SKM-1 (cell line): ENCODE data around the gene FKBP8.

Experiments used
- DNase-seq: peaks from one replicate; lab custom pipeline; 2025; ENCODE audit not compliant: unreplicated experiment; lab: John Stamatoyannopoulos, UW

The FKBP8 gene

DNA sequence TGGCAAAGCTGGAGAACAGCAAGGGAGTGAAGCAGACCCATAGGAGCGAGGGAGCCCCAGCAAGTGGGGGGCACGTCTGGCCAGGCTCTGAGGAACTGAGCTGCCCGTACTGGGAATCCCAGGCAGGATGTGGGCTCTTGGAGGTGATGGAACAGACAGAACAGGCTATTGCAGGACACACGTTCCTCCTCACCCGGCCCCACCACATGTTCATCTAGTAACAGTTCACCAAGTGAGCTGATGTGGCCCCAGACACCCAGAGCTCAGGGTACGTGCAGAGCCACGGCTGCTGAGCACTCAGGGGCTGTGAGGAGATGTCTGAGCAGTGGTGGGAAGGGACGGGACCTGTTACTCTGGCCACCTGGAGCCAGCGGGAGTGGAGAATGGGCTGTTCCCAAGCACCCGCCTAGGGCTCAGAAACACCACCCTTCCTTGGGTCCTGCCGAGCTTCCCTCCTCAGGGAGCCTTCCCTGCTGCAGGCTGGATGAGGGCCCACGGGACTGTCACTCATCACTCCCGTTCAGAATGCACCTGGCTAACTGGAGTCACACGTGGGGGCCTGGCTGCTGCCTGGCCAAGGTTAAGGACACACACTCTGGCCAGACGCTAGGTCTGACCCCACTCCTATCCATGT lies 39.9 kb downstream of the FKBP8 start:
- no peak for DNase-seq

DNA sequence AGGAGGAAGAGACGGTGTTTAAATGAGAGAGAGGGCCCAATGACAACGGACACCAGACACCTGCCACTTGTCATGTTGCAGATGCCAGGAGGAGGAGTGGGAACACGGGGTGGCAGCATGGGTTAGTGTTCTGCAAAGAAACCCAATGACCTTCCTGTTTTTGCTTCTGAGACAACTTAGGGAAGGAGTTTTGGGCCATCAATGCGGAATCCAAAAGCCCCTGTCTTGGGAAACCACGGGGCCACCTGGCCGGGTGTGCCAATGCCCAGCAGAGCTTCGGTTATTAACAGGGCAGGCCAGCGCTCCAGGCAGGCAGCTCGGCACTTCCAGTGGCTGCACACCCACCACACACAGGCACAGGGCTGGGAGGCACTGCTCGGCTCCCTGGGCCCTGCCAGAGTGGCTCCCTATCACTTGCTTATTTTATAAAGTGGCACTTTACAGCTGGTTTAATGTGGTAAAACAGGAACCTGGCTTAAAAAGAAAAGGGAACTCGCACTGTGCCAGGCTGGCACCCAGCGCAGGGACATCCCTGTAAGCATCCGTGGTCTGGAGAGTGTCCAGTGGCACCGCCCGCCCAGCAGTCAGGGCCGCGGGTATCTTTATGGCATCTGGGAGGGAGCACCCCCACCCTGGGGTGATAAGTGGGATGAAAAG lies 40.6 kb downstream of the FKBP8 start:
- peak; percentile 16 for DNase-seq

- no peak for DNase-seq
Measured at GRCh38 chr19:18502246-18502637, 41.1 kb downstream of the FKBP8 start.

DNA sequence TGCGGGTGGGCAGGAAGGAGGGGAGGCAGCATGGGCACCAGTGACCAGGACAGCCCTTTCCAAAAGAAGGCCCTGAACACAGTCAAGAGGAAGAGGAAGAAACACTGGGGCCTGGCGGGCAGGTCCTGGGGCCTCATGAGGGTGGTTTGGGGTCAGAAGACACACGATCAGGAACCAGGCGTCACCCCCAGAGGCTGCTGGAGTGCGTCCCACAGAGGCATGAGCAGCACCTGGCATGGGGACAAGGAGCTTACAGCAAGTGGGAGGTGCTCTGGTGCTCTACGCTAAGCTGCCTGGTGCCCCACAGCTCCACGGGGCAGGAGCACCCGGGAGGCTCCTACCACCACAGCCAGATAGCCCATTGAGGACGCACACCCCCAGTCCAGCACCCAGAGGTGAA lies 41.5 kb downstream of the FKBP8 start:
- no peak for DNase-seq

DNA sequence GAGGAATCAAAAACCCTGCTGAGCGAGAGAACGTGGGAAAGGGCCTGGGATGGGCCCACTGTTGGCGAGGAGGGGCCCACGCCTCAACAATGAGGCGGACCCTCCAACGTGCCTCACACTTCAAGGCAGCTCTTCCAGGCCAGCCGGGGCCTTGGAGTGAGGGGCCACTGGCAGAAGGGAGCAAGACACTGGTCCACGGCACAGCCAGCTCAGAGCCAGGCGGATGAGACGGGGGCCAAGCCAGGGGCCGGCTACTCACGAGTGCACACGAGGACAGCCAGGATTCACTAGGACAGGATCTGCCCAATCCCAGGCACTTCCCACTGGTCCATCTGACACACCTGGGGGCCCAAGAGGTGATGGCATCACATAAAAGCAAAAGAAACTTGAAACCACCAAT lies 42.0 kb downstream of the FKBP8 start:
- DNase-seq = no peak

DNA sequence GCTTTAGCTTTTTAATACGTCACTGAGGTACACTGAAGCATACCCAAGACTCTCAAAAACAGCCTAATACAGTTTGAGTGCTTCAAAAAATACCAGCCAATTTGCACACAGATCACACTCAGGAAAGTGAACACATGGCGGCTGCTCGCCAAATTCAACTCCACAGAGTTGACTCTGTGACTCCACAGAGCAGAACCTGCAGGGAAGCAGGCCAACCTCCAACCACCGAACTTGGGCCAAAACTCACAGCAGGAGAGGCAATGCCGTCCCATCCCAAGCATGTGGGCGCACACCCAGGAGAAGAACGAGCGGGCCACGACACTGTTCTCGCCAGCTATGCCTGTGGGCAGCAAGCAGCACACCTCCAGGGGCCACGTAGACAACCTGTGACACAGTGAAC lies 42.6 kb downstream of the FKBP8 start:
- DNase-seq = no peak

DNA sequence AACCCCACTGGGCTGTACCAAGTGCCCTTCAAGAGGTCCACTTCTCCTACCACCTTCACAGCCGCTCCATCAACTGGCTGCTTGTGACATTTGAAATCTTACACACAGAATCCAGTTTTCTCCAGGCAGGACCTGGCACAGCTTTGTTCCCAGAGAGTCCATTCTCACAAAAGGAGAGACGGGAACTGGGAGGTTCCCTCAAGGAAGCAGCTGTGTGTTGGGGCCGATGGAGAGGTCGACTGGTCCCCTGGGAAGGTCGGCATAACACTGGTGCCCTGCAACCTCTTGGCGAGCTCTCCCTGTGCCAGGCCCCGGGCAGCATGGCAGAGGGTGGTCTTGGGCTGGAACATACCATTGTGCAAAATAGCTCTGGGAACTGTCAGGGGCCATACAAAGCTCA lies 43.0 kb downstream of the FKBP8 start:
- no peak for DNase-seq

- no peak for DNase-seq
Measured at GRCh38 chr19:18499055-18499775, 44.2 kb downstream of the FKBP8 start.

DNA sequence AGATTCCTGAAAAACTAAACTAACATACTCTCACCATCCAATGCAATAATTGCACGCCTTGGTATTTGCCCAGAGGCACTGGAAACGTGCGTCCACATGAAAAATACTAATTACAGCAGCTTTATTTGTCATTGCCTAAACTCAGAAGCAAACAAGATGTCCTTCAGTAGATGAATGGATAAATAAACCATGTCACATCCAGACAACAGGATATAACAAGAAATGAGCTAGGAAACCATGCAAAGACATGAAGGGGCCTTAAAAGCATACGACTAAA lies 46.5 kb downstream of the FKBP8 start:
- no peak for DNase-seq

DNA sequence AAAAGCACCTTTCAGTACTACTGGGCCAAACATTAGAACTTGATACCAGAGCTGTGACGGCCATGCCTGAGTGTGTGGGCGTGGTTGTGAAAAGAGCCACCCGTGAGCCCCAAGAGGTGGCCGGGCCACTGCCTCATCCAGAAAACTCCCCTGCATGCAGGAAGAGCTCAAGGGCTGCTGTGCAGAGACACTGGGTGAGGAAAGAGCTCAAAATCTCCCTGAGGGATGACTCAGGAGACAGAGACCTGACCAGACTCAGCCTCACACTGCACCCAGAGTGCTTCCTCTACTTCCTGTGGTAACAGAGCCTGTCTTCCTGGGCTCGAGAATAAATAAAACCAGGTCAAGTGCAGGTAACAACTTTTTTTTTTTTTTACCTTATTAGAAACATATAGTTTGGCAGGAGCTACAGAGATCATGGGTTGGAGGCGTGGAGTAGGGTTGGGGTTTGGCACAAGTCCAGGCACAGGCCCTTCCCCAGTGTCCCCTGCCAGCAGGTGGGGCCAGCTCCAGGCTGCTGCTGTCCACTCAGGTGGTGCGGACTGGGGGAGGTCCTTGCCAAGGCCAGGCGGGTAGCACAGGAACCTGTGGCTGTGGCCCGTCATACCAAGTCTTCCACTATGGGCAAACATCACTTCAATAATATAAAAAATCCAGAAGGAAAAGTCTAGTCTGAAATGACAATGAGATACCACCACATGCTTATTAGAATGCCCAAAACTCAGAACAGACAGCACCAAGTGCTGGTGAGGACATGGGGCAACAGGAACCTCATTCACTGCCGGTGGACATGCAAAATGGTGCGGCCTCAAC lies 47.0 kb downstream of the FKBP8 start:
- peak; percentile 79 for DNase-seq

GRCh38 chr19:18495204-18495911 lies 48.0 kb downstream of the FKBP8 start:
- DNase-seq = no peak

- no peak for DNase-seq
Measured at GRCh38 chr19:18494267-18494607, 49.1 kb downstream of the FKBP8 start.

DNA sequence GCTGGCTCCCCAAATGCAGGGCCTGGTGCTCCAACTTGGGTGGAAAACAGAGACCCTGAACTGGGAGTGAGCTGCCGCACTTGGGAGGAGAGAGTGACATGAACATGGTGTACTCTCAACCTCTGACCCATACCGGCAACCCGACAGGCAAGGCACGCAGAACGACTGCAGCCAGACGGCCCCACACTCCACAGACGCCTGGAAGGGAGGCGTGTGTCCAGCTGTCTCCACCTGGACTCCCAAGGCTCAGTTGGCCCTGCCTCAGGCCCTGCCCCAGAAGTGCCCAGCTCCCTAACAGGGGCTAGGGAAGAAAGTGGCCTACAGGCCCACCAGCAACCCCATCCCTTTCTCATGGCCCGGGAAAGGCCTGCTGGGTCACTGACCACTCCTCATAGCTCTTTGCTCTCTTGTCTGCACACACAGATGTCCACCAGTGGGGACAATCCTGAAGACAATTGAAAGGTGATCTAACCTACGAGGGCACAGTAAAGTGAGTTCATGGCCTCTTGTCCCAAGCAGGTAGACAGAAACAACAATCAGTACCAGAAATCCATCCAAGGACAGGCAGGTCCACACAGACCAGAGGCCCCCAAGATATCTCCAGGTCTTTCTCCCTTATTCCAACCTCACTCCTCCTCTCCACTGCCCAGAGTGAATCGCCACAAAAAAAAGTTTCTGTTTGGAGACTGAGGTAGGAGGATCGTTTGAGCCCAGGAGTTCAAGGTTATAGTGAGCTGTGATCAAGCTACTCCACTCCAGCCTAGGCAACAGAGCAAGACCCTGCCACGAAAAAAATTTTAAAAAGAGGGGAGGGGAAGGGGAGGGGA lies 49.7 kb downstream of the FKBP8 start:
- DNase-seq = no peak

GRCh38 chr19:18491995-18492953 lies 51.1 kb downstream of the FKBP8 start:
- DNase-seq = no peak

DNA sequence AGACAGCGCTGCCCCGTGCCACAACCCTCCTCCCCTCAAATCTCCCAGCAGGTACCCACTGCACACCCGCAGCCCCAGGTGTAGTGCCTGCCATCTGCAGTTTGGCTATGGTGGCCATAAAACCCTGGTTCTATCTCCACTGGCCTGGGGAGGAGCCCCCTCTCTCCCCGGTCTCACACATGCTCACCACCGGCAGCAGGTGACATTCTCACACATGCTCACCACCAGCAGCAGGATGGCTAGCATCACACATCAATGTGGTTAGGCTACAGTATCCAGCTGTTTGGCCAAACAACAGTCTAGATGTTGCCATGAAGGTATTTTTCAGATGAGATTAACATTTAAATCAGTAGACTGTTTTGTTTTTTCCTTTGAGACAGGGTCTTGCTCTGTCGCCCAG lies 52.6 kb downstream of the FKBP8 start:
- no peak for DNase-seq

DNA sequence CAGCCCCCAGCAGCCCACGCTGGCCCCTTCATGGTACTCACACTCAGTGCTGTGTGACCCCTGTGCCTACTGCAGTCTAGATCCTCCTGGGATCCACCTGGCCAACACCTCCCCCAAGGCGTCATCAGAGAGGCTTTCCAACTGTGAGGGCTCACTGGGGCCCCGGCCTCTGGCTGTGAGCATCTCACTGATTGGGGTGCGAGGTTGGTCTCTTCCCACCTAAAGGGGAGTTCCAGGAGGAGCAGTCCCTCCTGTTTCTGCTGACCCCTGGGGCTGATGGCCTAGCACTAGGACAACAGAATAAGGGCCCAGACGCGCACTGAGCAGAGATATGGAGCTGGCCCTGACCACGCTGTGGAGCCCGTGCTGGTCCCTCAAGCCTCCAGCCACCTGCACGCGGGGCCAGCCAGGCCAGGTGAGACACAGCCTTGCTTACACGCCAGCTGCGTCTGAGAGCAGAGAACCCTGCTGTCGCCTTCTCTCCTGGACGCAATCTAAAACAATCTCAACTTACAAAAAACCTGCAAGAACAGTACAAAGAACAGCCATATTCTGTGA lies 53.7 kb downstream of the FKBP8 start:
- DNase-seq = no peak

DNA sequence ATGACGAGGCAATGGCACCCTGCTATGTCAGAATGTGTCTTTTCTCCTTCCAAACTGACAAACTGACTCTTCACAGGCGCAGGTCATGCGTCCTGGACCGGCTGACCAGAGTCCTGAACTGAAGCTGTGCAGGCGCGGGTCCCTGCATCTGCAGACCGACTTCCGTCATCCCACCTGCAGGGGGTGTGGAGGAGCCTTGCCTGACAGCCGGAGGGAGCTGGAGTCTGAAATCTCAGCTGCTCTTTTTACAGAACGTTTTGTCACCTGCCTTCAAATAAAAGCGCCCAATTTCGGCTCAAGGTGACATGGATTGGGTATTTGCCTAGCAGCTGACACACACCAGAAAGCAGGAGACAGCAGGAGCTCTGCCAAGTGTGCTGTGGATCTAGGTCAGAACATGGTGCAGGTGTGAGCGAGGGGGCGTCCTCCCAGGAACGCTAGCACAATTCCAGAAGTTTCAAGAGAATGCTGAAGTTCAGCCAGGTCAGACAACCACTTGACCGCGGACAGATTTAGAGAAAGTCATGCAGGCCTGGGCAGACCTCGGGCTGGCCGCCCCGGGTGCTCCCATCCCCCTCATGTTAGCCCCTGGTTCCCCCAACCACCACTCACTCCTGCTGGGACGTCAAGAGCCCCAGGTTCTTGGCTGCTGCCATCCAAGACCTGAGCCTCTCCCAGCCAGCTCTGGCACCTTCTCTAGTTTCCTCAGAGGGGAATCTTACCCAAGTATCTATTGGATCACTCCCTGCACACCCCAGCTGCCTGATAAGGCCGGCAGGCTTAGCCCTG lies 54.3 kb downstream of the FKBP8 start:
- DNase-seq = no peak

DNA sequence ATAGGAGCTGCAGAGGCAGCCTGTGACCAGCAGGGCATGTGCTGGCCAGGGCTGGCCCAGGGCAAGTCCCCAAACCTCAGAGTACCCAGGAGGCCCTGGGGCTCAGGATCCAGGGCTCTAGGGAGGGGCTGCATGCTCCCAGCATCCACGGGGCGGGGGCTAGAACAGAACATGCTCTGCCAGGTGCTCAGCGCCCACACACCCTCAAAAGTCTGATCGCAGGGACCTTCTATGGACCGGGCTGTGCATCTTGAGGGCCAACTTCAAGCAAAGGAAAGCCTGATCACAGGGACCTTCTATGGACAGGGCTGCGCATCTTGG lies 55.0 kb downstream of the FKBP8 start:
- no peak for DNase-seq
